DMS153 treated with DMSO at 0.1 percent for 48 hours (cell line): Measurements from ENCODE around the gene PDGFA.

Source experiments
- DNase-seq: peaks from one replicate; lab custom pipeline; 2025; ENCODE audit not compliant: unreplicated experiment; lab: John Stamatoyannopoulos, UW

Gene PDGFA

DNA sequence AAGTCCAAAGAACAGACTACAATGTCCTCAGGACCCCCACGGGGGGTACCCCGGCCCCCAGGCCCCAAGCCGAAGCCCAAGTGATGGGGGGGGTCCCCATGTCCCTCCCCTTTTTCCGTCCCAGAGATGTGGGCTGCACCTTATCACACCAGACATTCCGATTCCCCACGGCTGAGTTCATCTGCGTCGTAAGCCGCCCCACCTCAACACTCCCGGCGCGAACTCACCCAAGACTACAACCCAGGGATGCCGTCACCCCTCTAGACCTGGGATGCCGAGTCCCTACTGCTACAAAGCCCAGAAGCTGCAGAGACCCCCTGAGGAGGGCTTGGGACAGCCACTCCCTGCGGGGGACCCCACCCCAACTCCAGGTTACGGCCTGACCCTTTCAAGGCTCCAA is 14.5 kb downstream of the PDGFA start:
- DNase-seq: no peak

DNA sequence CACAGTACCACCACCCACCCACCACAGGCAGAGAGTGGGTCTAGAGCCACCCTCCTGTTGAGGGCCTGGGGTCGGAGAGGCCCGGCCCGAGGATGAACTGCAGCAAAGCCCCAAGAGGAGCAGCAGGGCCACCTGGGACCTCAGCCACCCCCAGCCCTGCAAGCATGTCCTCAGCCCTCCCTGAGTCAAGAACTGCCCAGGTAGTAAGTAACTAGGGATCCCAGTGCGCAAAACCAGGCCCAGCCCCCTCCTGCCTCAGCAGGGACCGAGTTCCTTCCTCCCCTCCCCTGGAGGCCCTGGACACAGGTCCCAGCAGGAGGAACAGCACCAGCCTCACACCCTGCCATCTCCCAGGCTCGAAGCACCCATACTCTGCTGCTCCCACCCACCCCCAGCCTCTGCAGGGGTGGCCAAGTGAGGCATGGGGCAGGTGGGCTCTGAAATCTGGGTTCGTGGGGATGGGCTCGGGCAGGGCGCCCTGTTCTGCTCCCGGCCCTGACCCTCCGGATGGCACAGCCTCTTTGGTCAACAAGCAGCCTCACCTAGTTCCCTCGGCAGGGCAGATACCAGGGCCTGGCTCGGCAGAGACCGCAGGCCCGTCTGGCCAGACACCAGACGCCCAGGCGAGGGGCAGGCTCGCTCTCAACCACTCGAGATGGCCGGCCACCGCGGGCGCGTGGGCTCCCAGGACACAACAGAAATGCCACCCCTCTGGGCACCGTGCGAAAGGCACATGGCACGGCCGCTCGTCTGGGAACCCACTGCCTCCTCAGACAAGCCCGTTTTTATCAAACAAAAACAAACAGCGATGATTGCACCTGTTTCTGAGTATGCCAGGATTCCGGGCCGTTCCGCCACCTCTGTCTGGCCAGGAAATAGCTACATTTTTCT is 15.2 kb downstream of the PDGFA start:
- no peak for DNase-seq

DNA sequence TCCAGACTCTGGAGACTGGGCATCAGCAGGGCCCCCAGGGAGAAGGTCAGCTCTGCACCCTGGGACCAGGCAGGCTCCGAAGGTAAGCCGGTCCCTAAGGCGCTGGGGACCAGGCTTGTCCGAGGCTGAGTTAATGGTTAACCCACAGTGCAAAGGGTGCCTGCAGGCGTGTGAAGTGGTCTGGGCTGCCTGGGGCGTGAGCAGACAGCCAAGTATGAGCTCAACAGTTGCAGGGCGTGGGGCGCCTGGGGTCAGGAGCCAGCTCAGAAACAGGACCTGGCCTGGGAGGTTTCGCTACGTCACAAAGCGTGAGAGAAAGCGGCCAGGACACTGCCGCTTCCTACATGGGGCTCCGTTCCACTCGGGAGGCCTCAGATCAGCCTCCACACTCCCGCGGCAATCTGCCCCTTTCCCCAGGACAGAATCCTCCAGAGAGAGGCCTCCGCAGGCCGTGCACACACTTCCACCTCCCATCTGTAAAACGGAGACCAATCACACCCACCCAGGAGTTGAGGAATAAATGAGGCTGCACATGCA is 16.0 kb downstream of the PDGFA start:
- no peak for DNase-seq

DNA sequence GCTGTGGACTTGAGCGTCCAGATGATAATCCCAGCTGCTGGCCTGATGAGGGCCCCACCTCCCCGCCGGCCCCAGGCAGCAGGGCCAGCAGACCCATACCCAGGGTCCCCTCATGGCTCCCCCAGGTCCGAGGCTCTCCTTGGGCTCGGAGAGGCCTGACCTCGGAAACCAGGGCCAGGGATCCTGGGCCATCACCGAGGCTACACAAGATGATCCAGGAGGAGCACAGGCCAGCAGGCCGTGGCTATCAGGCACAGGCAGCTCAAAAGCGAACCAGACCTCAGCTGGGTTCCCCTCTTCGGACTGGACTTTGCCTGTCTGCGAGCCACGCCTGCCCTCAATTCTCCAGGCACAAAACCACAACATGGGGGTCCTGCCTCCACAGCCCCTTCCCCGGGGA is 17.4 kb downstream of the PDGFA start:
- no peak for DNase-seq

DNA sequence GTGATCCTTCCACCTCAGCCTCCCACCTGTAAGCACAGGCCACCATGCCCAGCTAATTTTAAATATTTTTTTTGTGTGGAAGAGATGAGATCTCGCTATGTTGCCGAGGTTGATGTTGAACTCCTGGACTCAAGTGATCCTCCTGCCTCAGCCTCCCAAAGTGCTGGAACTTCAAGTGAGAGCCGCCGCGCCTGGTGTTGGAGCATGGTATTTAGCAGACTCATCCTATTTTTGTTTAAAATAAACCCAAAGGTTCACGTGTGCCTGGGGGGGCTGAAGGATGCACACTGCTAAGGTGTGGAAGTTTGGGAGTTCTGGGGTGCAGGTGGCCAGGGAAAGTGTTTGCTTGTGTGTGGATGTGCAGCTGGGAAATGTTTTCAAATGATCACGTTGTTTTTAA is 18.1 kb downstream of the PDGFA start:
- no peak for DNase-seq

DNA sequence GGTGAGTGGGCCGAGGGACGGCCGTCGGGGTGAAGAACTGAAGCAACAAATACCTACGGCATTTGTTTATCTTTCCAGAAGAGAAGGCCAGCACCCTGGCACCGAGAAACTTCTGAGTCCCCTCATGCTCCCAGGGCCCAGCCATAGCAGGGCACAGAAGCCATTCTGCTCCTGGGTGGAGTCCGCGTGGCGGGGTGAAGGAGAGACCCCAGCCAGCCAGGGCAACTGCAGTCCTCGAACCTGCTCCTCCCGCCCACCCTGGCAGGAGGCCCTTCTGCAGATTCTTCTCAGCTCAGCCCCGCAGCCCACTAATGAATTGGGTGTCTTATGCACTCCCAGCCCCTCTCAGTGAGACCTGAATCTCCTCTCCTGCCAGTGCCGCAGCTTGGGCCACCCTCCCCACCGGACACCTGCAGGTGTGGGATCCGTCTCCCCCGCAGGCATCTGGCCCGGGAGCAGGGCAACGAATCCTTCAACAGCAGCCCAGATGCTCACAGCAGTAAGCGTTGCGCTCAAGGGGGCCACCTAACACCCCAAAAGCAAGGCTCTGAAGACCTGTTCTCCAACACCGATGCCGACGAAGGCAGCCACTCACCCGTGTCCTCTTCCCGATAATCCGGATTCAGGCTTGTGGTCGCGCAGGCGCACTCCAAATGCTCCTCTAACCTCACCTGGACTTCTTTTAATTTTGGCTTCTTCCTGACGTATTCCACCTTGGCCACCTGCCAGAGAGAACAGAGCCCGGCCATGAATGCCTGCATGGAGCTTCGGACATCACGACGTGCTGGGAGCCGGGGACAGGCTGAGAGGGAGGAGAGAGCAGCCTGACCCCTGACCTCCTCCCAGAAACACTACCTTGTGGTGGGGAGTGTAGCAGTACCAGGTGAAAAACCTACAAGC is 18.9 kb downstream of the PDGFA start:
- no peak for DNase-seq

DNA sequence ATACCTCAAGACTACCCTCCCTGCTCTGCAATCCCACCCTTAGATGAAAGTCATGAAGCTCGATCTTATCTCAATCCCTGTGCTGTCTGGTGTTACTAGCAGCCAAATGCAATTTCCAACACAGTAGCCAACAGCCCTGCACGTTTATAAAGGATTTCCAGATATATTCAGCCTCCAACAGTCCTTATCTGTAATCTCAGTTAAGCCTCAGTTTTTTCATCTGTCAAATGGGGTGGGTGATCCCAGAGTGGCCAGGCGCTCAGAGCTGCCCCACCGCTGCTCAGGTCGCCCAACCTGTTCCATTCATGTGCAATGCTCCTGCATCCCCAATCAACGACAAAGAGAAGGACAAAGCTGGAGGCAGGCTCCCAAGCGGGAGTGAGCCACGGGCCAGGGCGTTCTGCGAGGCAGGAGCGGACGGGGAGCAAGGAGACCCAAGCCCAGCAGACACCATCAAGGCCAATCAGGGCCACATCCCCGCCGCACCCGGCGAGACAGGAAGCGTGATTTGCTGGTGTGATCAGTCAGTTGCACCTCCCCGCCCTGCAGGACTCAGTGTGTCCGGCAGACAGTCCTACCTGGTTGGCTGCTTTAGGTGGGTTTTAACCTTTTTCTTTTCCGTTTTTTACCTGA is 19.7 kb downstream of the PDGFA start:
- DNase-seq: no peak

DNA sequence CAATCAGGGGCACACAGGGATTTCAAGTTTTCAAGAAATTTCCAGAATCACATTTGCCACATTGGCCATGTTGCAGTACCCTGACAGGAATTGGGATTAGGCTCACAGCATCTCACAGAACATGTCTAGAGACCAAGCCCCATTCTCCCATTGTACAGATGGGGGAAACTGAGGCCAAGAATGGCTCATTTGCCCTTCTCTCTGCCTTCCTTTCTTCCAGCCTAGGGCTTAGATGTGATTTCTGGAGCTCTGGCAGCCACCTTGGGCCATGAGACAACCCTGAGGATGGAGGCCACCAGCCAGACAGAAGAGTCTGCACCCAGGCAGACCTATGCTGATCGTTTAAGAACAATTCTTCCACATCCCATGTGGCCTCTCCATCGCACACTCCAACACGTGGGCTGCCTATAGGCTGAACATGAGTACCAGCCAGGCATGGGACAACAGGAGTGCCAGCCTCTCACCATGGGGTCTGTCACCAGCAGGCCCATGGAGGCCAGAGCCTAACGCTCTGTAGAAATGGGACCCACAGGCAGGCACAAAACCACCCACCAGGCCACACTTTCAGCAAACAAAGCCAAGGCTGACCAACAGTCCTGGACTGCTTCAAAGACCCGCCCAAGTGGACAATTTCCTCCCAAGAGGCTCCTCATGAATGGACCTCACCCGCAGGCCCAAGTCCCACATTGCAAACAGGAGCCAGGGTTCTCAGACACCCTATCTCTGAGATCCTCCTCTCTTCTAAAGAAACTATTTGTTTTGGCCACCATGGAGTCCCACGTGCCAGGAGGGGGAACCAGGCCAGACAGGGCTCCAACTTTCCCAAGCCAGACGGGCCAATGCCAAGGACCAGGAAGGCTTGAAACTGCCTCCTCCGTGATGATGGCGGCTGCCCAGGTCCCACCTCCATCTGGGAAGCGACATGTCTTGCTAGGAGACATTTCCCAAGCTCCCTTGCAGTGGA is 20.7 kb downstream of the PDGFA start:
- no peak for DNase-seq

DNA sequence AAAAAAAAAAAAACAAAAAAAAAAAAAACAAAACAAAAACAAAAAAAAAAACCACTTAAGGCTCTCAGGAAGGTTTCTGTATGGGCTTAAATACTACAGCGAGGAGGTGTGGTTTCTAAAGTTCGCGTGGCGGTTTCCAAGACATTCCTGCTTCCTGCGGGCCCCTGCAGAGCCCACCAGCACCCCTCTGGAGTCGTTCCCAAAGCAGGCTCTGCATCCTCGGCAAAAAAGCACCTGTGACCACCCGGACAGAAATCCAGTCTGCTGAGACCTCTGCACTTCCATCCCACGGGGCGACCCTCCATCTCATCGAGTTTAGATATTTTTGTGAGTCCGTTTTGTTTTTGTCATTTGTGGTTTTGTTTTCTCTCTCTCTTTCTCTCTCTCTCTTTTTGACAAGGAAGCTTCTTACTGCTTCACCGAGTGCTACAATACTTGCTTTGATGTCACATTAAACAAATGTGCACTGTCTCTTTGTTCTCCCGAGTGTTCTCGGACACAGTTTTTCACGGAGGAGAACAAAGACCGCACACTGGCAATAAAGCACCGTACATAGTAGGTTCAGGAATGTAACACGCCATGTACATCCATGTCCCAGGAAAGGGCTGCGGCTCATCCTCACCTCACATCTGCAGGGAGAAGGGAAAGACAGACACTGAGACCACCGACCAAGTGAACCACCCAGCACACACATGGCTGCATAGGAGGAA is 21.5 kb downstream of the PDGFA start:
- no peak for DNase-seq

DNA sequence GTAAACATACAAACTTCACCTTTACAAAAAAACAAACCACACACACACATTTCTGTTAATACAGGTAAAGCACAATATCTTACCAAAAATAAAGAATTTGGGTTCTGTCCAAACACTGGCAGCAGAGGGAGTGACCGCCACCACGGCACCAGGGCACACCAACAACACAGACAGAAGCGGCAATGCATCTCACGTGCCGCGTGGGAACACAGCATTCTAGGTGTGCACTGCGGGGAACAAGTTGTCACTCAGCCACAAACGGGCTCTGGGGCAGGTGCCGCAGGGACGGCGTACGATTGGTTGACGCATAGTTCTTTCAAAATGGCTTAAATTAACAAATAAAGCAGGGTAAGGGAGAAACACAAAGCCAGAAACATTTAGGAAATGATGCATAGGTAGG is 22.3 kb downstream of the PDGFA start:
- DNase-seq: no peak

DNA sequence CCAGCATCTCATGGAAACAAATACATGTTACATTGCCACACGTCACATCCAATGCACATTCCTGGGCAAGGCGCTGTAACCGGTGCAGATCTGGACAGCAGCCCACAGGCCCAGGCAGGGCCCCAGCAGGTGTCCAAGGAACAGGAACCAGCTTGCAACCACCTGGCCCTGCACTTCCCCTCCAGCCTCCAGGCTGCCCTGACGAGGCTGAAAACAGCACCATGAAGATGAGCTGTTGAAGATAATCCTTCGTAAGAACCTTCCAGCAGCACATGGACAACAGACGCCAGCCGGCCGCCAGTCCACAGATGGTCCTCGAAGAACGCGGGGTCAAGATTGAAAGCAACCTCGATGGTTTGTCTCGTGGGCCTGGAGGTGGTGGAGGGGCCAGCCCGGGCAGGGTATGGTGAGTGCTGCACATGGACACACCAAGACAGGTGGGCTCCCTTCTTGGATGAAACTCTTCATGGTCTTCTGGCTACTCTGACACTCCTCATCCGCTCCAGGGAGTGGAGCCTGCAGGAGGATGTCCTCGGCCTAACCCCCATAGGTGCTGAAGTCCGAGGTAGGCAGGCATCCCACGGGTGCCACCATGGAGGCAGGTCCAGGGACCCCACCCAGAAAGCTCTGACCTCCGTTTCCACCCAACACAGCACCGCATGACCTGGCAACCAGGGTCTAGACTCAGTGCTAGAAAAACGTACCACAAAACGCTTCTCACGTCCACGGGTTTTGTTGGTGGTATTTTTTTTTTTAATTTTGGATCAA is 22.9 kb downstream of the PDGFA start:
- DNase-seq: no peak

DNA sequence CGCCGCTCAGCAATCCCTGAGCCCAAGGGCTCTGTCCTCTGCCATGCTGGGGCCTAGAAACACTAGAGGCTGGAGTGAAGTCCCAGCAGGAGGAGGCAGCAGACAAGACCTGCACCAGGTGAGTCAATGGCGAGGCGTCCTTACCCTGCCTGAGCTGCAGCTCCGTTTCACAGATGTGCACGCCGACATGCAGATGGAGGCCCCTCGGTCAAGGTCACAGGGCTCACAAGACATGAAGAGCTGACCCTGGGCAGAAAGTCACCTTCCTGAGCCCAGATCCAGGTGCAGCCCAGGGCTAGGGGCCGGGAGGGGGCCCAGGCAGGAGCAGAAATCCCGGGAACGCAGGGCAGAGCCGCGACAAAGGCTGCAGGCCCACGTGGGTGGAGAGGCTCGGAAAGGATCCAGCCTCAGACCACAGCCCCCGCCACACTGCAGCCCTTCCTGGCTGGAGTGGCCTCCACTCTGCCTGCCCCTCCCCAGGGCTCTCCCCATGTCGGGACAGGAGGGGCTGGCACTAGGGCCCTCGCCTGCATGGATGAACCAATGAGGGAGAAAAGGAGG is 23.8 kb downstream of the PDGFA start:
- no peak for DNase-seq

DNA sequence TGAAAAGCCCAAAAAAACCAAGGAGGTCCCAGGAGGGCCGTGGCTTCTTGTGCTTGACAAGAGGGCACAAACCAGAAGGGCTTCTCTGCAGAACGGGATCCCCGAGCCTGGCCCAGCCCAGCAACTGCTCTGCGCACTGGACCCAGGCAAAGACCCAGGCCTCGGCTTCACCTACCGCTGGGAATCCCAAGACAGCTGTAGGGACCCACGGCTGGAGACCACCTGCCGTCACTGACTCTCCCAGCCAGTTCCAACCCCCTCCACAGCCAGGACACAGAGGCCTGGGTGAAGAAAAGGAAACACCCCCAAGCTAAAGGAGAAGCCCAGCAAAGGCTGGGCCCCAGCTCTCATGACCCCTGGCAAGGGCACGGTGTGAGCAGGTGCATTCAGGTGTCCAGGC is 24.3 kb downstream of the PDGFA start:
- DNase-seq: no peak

DNA sequence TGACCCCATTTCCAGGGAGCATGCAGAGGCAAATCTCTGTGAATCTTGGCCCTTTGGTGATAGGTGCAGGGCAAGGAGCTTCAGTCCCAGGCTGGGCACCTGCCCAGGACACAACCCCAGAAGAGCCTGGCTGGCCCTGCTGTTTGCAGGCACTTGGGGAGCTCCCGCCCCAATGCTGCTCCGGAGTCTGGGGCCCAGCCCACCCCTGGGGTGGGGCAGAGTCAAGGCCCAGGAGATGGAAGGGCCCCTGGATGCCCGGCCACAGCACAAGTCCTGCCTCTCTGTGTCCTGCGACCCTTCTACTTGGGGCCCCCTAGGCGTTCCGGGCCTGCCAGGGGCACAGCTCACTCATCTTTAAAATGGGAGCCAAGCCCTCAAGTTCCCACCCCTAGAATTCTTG is 24.7 kb downstream of the PDGFA start:
- no peak for DNase-seq

DNA sequence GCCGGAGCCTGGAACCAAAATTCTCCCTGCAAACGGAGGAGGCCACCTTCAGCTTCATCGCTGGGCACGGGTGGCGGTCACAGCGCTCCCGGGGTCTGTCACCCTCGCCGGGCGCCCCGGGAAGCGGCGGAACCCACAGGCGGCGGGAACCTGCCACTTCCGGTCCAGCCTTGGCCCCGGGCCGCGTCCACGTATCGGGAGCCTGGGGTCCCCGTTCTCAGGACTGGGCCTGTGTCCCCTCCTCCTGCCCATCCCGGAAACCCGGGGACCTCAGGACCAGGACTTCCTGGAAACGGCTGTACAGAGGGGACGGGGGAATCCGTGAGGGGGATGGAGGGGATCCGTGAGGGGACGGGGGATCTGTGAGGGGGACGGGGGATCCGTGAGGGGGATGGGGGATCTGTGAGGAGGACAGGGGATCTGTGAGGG is 25.4 kb downstream of the PDGFA start:
- DNase-seq: no peak

DNA sequence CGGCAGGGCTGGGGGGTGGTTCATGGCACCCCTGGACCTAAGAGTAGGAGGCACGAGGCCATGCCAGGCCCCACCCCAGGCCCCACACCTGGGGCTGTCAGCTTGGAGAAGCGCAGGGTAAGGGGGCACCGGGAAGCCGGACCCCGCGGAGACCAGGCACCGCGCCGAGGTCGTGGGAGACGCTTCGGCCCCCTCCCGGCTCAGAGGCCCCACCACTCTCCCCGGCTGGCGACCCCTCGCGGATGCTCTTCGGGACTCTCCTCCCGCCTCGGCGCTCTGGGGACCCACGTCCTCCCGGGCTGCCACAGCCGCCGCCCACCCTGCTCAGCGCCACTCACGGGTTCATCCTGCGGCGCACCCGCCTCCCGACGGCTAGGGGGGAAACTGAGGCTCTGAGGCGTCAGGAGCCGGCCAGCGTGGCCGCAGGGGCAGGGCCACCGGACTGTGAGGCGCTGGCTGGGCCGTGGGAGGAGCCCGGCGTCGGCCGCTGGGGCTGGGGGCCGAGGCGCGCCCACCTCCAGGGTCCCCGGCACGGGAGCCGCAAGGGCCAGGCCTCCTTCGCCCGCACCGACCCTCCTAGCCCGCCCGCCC is 25.9 kb downstream of the PDGFA start:
- no peak for DNase-seq

DNA sequence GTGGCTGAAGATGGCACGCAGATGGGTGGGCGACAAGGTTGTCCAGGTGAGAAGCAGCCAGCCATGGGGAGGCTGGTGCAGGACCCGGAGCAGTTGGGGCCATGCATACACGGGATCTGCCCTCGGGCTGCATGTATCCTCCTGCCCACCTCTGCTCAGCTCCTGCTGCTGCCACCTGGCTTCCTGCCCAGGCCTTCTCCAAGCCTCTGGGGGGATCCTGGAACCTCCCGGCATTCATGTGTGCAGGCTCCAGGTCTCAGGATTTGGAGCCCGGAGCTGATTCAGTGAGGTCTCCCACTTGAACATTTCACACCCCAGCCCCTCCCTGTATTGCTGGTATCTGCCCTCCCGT is 27.0 kb downstream of the PDGFA start:
- DNase-seq: no peak
